Tibial nerve (tissue), 4 donors: Measurements from ENCODE around the gene PPFIA2. TPM values are rescaled to one million over a fixed set of nuclear protein-coding genes. Genes with fewer than 3 reads are reported as not detected.

ENCODE experiments used
- DNase-seq, 2 donors: peaks; one replicate each; pipeline ENCODE4 v3.0.0-alpha.2; 2019; ENCODE audit warnings: low spot score in 2 of 2
- H3K27ac ChIP-seq, 4 donors: fragments of 200-600 bp; sonication (generic) in 3 of 4; one replicate each; pipeline ENCODE4 v1.5.1; 2017 to 2019; ENCODE audit warnings: mild to moderate bottlenecking in 1 of 4
- H3K27me3 ChIP-seq, 2 donors: fragments of 200-600 bp; sonication (generic) in 1 of 2; one replicate each; pipeline versions ENCODE4 v1.5.1 to v1.6.0; 2017 to 2019
- H3K36me3 ChIP-seq, 3 donors: fragments of 200-600 bp; sonication (generic); one replicate each; pipeline ENCODE4 v1.5.1; 2018 to 2019
- H3K4me1 ChIP-seq, 4 donors: fragments of 200-600 bp; sonication (generic) in 3 of 4; one replicate each; pipeline ENCODE4 v1.5.1; 2017 to 2019
- H3K4me3 ChIP-seq, 4 donors: fragments of 200-600 bp; sonication (generic) in 3 of 4; one replicate each; pipeline ENCODE4 v1.5.1; 2017 to 2019; ENCODE audit warnings: mild to moderate bottlenecking in 1 of 4, moderate library complexity in 1 of 4
- H3K9me3 ChIP-seq, 4 donors: fragments of 200-600 bp; sonication (generic) in 3 of 4; one replicate each; pipeline ENCODE4 v1.5.1; 2017 to 2019
- CTCF ChIP-seq, 5 experiments: fragments of 200-600 bp in 3 of 5; fragments of 450-650 bp in 2 of 5; sonication (generic) in 3 of 5; IDR thresholded peaks; one replicate each; pipeline ENCODE4 v1.5.1; 2016 to 2019; ENCODE audit warnings: antibody characterized with exemption in 5 of 5, mild to moderate bottlenecking in 3 of 5, moderate library complexity in 2 of 5
- EP300 ChIP-seq, 2 donors: sonication (generic); formaldehyde crosslinking; IDR thresholded peaks; one replicate each; pipeline ENCODE4 v1.6.1; 2017; ENCODE audit warnings: antibody characterized with exemption in 2 of 2, mild to moderate bottlenecking in 1 of 2
- POLR2A ChIP-seq, 2 donors: fragments of 450-650 bp; IDR thresholded peaks; one replicate each; pipeline ENCODE4 v1.6.1; 2017; ENCODE audit warnings: antibody characterized with exemption in 2 of 2, mild to moderate bottlenecking in 2 of 2, moderate library complexity in 2 of 2
- WGBS, 2 donors: methylation state at CpG; one replicate each; pipeline ENCODE4 v1.1.5; 2018; 5-methylcytosine and 5-hydroxymethylcytosine counted together
- total RNA-seq, 4 donors: library from RNA; depleted of rRNA; stranded (reverse); fragments of >200 nt; gene quantifications; one replicate each; pipeline ENCODE4 v1.1.0, GENCODE V29; 2016

The PPFIA2 gene
- total RNA-seq, 4 donors from 2014 or later: 5.5 to 20.3 (median 13.2) TPM

- DNase-seq: no peak
- H3K4me1 ChIP-seq: no peaks in the 10 kb centered on the region
- no peak overlapping the region for H3K27ac ChIP-seq
- no peak for TF ChIP-seq EP300 (IDR thresholded peaks at IDR 0.05)
- no peak for TF ChIP-seq POLR2A (IDR thresholded peaks at IDR 0.05)
- no peak for TF ChIP-seq CTCF (IDR thresholded peaks at IDR 0.05)
- no peaks in the 10 kb centered on the region for H3K27me3 ChIP-seq
- peaks cover 0 to 3% (median 0%) of the 10 kb centered on the region in 3 donors for H3K36me3 ChIP-seq
- H3K9me3 ChIP-seq: no peaks in the 10 kb centered on the region
- H3K4me3 ChIP-seq: no peak overlapping the region
- 86 to 93% methylated on average over 5 of the region's 5 CpGs for WGBS, 2 donors
Measured at GRCh38 chr12:81354327-81354932, 404.7 kb downstream of the PPFIA2 start.

- Histone ChIP-seq H3K36me3 (peaks cover 0 to 3% (median 0%) of the 10 kb centered on the region in 3 donors), H3K27ac (no peak overlapping the region), H3K4me3 (no peak overlapping the region), H3K27me3 (no peaks in the 10 kb centered on the region), H3K4me1 (no peaks in the 10 kb centered on the region), H3K9me3 (no peaks in the 10 kb centered on the region)
- WGBS, 2 donors: 73 to 80% methylated on average over 2 of the region's 2 CpGs
- no peak for DNase-seq
- TF ChIP-seq POLR2A (IDR thresholded peaks at IDR 0.05) (no peak), EP300 (IDR thresholded peaks at IDR 0.05) (no peak), CTCF (IDR thresholded peaks at IDR 0.05) (no peak)
Measured at GRCh38 chr12:81350309-81350708, 408.8 kb downstream of the PPFIA2 start.

GRCh38 chr12:81347404-81347803 lies 411.7 kb downstream of the PPFIA2 start:
- H3K27ac ChIP-seq: no peak overlapping the region
- no peak for DNase-seq
- peaks cover 0 to 3% (median 0%) of the 10 kb centered on the region in 3 donors for H3K36me3 ChIP-seq
- no peaks in the 10 kb centered on the region for H3K4me1 ChIP-seq
- no peak overlapping the region for H3K4me3 ChIP-seq
- TF ChIP-seq EP300 (IDR thresholded peaks at IDR 0.05): no peak
- 89% methylated on average over 5 of the region's 5 CpGs for WGBS, 2 donors
- H3K9me3 ChIP-seq: no peaks in the 10 kb centered on the region
- H3K27me3 ChIP-seq: no peaks in the 10 kb centered on the region

GRCh38 chr12:81340910-81341309 lies 418.2 kb downstream of the PPFIA2 start:
- no peaks in the 10 kb centered on the region for H3K9me3 ChIP-seq
- no peaks in the 10 kb centered on the region for H3K36me3 ChIP-seq
- no peak for DNase-seq
- no peak for TF ChIP-seq EP300 (IDR thresholded peaks at IDR 0.05)
- TF ChIP-seq CTCF (IDR thresholded peaks at IDR 0.05): no peak
- no peak for TF ChIP-seq POLR2A (IDR thresholded peaks at IDR 0.05)
- H3K4me3 ChIP-seq: no peak overlapping the region
- 80 to 81% methylated on average over 5 of the region's 5 CpGs for WGBS, 2 donors
- H3K27ac ChIP-seq: no peak overlapping the region
- no peaks in the 10 kb centered on the region for H3K4me1 ChIP-seq
- H3K27me3 ChIP-seq: no peaks in the 10 kb centered on the region

- Histone ChIP-seq H3K9me3 (no peaks in the 10 kb centered on the region), H3K36me3 (no peaks in the 10 kb centered on the region), H3K4me1 (no peaks in the 10 kb centered on the region), H3K27me3 (no peaks in the 10 kb centered on the region), H3K27ac (no peak overlapping the region), H3K4me3 (no peak overlapping the region)
- no peak for TF ChIP-seq CTCF (IDR thresholded peaks at IDR 0.05)
- no peak for TF ChIP-seq EP300 (IDR thresholded peaks at IDR 0.05)
- TF ChIP-seq POLR2A (IDR thresholded peaks at IDR 0.05): no peak
- WGBS, 2 donors: 33 to 41% methylated on average over 4 of the region's 4 CpGs
- DNase-seq: no peak
Measured at GRCh38 chr12:81339071-81339470, 420.1 kb downstream of the PPFIA2 start.

- Histone ChIP-seq H3K9me3 (no peaks in the 10 kb centered on the region), H3K27ac (no peak overlapping the region), H3K27me3 (no peaks in the 10 kb centered on the region), H3K36me3 (no peaks in the 10 kb centered on the region), H3K4me1 (no peaks in the 10 kb centered on the region), H3K4me3 (no peak overlapping the region)
- 74 to 87% methylated on average over 2 of the region's 2 CpGs for WGBS, 2 donors
- TF ChIP-seq POLR2A (IDR thresholded peaks at IDR 0.05) (no peak), EP300 (IDR thresholded peaks at IDR 0.05) (no peak), CTCF (IDR thresholded peaks at IDR 0.05) (no peak)
- no peak for DNase-seq
Measured at GRCh38 chr12:81337886-81338285, 421.3 kb downstream of the PPFIA2 start.
